Spleen (tissue), 11 donors: Measurements from ENCODE around the gene OR2T6. TPM values are rescaled to one million over a fixed set of nuclear protein-coding genes. Genes with fewer than 3 reads are reported as not detected.

Source experiments
- DNase-seq: peaks from one replicate; pipeline ENCODE4 v3.0.0-alpha.2; 2020
- H3K27ac ChIP-seq, 8 donors: fragments of 200-600 bp; sonication (generic) in 7 of 8; 1 replicate in 4 of 8; 2 replicates in 4 of 8; pipeline versions ENCODE4 v1.5.0 to v1.8.0; 2016 to 2021; ENCODE audit warnings: inconsistent platforms in 4 of 8, mild to moderate bottlenecking in 4 of 8, moderate library complexity in 1 of 8
- H3K27me3 ChIP-seq, 7 donors: fragments of 200-600 bp; sonication (generic) in 6 of 7; replicated peaks in 1 of 7; 1 replicate in 4 of 7; 2 replicates in 3 of 7; pipeline versions ENCODE4 v1.5.0 to v1.8.0; 2016 to 2021; ENCODE audit warnings: inconsistent platforms in 3 of 7, mild to moderate bottlenecking in 1 of 7
- H3K36me3 ChIP-seq, 6 donors: fragments of 200-600 bp; sonication (generic) in 5 of 6; 1 replicate in 4 of 6; 2 replicates in 2 of 6; pipeline versions ENCODE4 v1.5.0 to v1.8.0; 2016 to 2021; ENCODE audit warnings: inconsistent platforms in 2 of 6
- H3K4me1 ChIP-seq, 6 donors: fragments of 200-600 bp; sonication (generic) in 5 of 6; 1 replicate in 3 of 6; 2 replicates in 3 of 6; pipeline versions ENCODE4 v1.5.0 to v1.8.0; 2016 to 2021; ENCODE audit warnings: inconsistent platforms in 3 of 6
- H3K4me3 ChIP-seq, 8 donors: fragments of 200-600 bp; sonication (generic) in 7 of 8; 1 replicate in 4 of 8; 2 replicates in 4 of 8; pipeline versions ENCODE4 v1.5.0 to v1.8.0; 2016 to 2021; ENCODE audit warnings: inconsistent platforms in 4 of 8, mild to moderate bottlenecking in 4 of 8, moderate library complexity in 2 of 8
- H3K9me3 ChIP-seq, 8 donors: fragments of 200-600 bp; sonication (generic) in 7 of 8; 1 replicate in 4 of 8; 2 replicates in 4 of 8; pipeline versions ENCODE4 v1.5.0 to v1.8.0; 2016 to 2021; ENCODE audit warnings: inconsistent platforms in 4 of 8
- CTCF ChIP-seq, 11 experiments: fragments of 200-600 bp in 7 of 11; fragments of 450-650 bp in 4 of 11; sonication (generic) in 4 of 11; IDR thresholded peaks in 8 of 11; conservative IDR thresholded peaks in 3 of 11; 1 replicate in 7 of 11; 2 replicates in 4 of 11; pipeline versions ENCODE4 v1.4.0 to v1.8.0; 2016 to 2021; ENCODE audit warnings: antibody characterized with exemption in 11 of 11, inconsistent platforms in 4 of 11, mild to moderate bottlenecking in 1 of 11
- POLR2A ChIP-seq, 3 donors: fragments of 450-650 bp; IDR thresholded peaks; one replicate each; pipeline ENCODE4 v1.5.1; 2017; ENCODE audit warnings: antibody characterized with exemption in 3 of 3, mild to moderate bottlenecking in 1 of 3
- POLR2AphosphoS5 ChIP-seq, 3 donors: sonication (generic); formaldehyde crosslinking; IDR thresholded peaks; one replicate each; pipeline ENCODE4 v1.5.1; 2017; ENCODE audit warnings: antibody characterized with exemption in 3 of 3
- WGBS, 5 donors: extraction: QIAGEN DNeasy Blood & Tissue Kit in 3 of 5; methylation state at CpG; one replicate each; pipeline versions ENCODE4 v1.1.5 to v1.1.7; 2013 to 2018; 5-methylcytosine and 5-hydroxymethylcytosine counted together
- intact Hi-C: fragments of 100-400 bp; cut with DNase I; formaldehyde crosslinking; loops from one replicate; pipeline ENCODE4 v1.15.0; 2023; ENCODE audit warnings: low total_unique reads
- polyA plus RNA-seq, 3 donors: library from polyadenylated mRNA; stranded (reverse); fragments of 200-250 nt; gene quantifications; one replicate each; pipeline ENCODE4 v1.2.1, GENCODE V29; 2013
- total RNA-seq, 7 donors: library from RNA; depleted of rRNA in 3 of 7; stranded (reverse); fragments of >200 nt in 3 of 7; fragmentation: NEBNext Ultra II Directional in 4 of 7; extraction: Animal tissue kit (Norgen Biotek cat#: 25700) in 4 of 7; gene quantifications; one replicate each; pipeline versions ENCODE4 v1.1.0 to v1.2.1, GENCODE V29; 2016 to 2021
- donor health status: healthy with polysubstance abuse.
- donor health status: DM: no; HTN: no; CAD: no; lungs with moderate emphysema.
- donor health status: DM: no; HTN: no; CAD: no.
- donor health status: Bipolar disorder and iron deficiency.
- donor health status: healthy.
- donor health status: DM: no; HTN: no; CAD: no.
- donor health status: DM: yes; HTN: yes; CAD: no.

OR2T6 gene
- total and polyA plus RNA-seq, 10 donors: not detected

GRCh38 chr1:248361121-248361715 lies 14.3 kb upstream of the OR2T6 start, which contains the start of gene OR2T4:
TSS of gene OR2T4 (plus strand) at chr1:248361665. CDS start at chr1:248361665, 0 bp downstream.
- Histone ChIP-seq H3K9me3 (peaks cover 0 to 17% (median 4%) of the 10 kb centered on the region in 8 donors), H3K4me3 (no peak within 1 kb of the TSS), H3K4me1 (no peaks in the 10 kb centered on the region), H3K27ac (no peak within 1 kb of the TSS), H3K36me3 (no peaks in the 10 kb centered on the region), H3K27me3 (no peaks in the 10 kb centered on the region)
- DNase-seq: no peak
- TF ChIP-seq POLR2AphosphoS5 (IDR thresholded peaks at IDR 0.05) (no peak), POLR2A (IDR thresholded peaks at IDR 0.05) (no peak), CTCF (IDR thresholded peaks at IDR 0.05 in 8 of 11, conservative IDR thresholded peaks at IDR 0.05 in 3 of 11) (no peak)
- intact Hi-C loops: no loop called here
- WGBS, 5 donors: 38 to 56% (median 50%) methylated on average over 3 of the region's 3 CpGs

GRCh38 chr1:248366609-248367008 lies 8.9 kb upstream of the OR2T6 start:
- H3K36me3 ChIP-seq: no peaks in the 10 kb centered on the region
- peaks cover 0 to 17% (median 4%) of the 10 kb centered on the region in 8 donors for H3K9me3 ChIP-seq
- H3K4me3 ChIP-seq: no peak overlapping the region
- intact Hi-C loops: no loop called here
- H3K4me1 ChIP-seq: no peaks in the 10 kb centered on the region
- DNase-seq: no peak
- no peak overlapping the region for H3K27ac ChIP-seq
- no peaks in the 10 kb centered on the region for H3K27me3 ChIP-seq
- TF ChIP-seq CTCF (IDR thresholded peaks at IDR 0.05 in 8 of 11, conservative IDR thresholded peaks at IDR 0.05 in 3 of 11) (no peak), POLR2AphosphoS5 (IDR thresholded peaks at IDR 0.05) (no peak), POLR2A (IDR thresholded peaks at IDR 0.05) (no peak)

- Histone ChIP-seq H3K27ac (no peak overlapping the region), H3K36me3 (no peaks in the 10 kb centered on the region), H3K4me1 (no peaks in the 10 kb centered on the region), H3K27me3 (no peaks in the 10 kb centered on the region), H3K4me3 (no peak overlapping the region), H3K9me3 (no peaks in the 10 kb centered on the region)
- TF ChIP-seq POLR2AphosphoS5 (IDR thresholded peaks at IDR 0.05): no peak
- TF ChIP-seq POLR2A (IDR thresholded peaks at IDR 0.05): no peak
- TF ChIP-seq CTCF (IDR thresholded peaks at IDR 0.05 in 8 of 11, conservative IDR thresholded peaks at IDR 0.05 in 3 of 11): no peak
- intact Hi-C loops: no loop called here
- 34 to 50% (median 47%) methylated on average over 5 of the region's 5 CpGs for WGBS, 5 donors
- no peak for DNase-seq
Observed at GRCh38 chr1:248372394-248372793, 3.2 kb upstream of the OR2T6 start.

- Histone ChIP-seq H3K4me1 (no peaks in the 10 kb centered on the region), H3K4me3 (no peak overlapping the region), H3K9me3 (no peaks in the 10 kb centered on the region), H3K36me3 (no peaks in the 10 kb centered on the region), H3K27me3 (no peaks in the 10 kb centered on the region), H3K27ac (no peak overlapping the region)
- no peak for DNase-seq
- intact Hi-C loops: no loop called here
- TF ChIP-seq POLR2AphosphoS5 (IDR thresholded peaks at IDR 0.05): no peak
- no peak for TF ChIP-seq POLR2A (IDR thresholded peaks at IDR 0.05)
- TF ChIP-seq CTCF (IDR thresholded peaks at IDR 0.05 in 8 of 11, conservative IDR thresholded peaks at IDR 0.05 in 3 of 11): no peak
- WGBS, 5 donors: 78 to 93% (median 81%) methylated on average over 4 of the region's 4 CpGs
Observed at GRCh38 chr1:248373761-248374160, 1.8 kb upstream of the OR2T6 start.
